Vein endothelial cell (primary cell): ENCODE data around the gene DCST2. TPM values are rescaled to one million over a fixed set of nuclear protein-coding genes. Genes with fewer than 3 reads are reported as not detected.

Source experiments
- small RNA-seq: library from RNA; depleted of rRNA; stranded (forward); fragments of <200 nt; gene quantifications from one replicate; pipeline ENCODE3, GENCODE V24; 2012
- total RNA-seq: library from RNA; depleted of rRNA; stranded (reverse); fragments of >200 nt; gene quantifications from 2 replicates; pipeline ENCODE4 v1.2.3, GENCODE V29; 2012

DCST2 gene
- total RNA-seq = not detected in 2 replicates

GRCh38 chr1:155033524-155033923 lies at the start of gene DCST2, which contains the start of gene DCST1:
Gene DCST2 (minus strand): TSS chr1:155033781. CDS start chr1:155033701, 80 bp downstream.
Gene DCST1 (plus strand): TSS chr1:155033824. CDS start chr1:155034037, 213 bp downstream.

GRCh38 chr1:155078469-155079209 lies 45.1 kb upstream of the DCST2 start, which contains the start of gene EFNA3:
Gene EFNA3 (plus strand): TSS chr1:155078837. CDS start chr1:155078942, 105 bp downstream.

GRCh38 chr1:155063550-155064110 lies 30.0 kb upstream of the DCST2 start, which contains the start of gene EFNA4:
Gene EFNA4 (plus strand): TSS chr1:155063740. CDS start chr1:155063824, 84 bp downstream.

GRCh38 chr1:155050560-155051341 lies 17.2 kb upstream of the DCST2 start, which contains the start of gene ADAM15:
Gene ADAM15 (plus strand): TSS chr1:155051316. CDS start chr1:155051387, 71 bp downstream.

GRCh38 chr1:155002464-155003226 lies 30.9 kb downstream of the DCST2 start, which contains the start of gene ZBTB7B:
Gene ZBTB7B (plus strand): TSS chr1:155002802. CDS start chr1:155014661, 11,859 bp downstream.

GRCh38 chr1:154993572-154994268 lies 39.9 kb downstream of the DCST2 start, which contains the start of gene LENEP:
Gene LENEP (plus strand): TSS chr1:154993586. CDS start chr1:154993608, 22 bp downstream.

GRCh38 chr1:154982897-154983648 lies 50.5 kb downstream of the DCST2 start, which contains the start of gene FLAD1:
Gene FLAD1 (plus strand): TSS chr1:154983344. CDS start chr1:154983695, 351 bp downstream.

GRCh38 chr1:154974102-154974807 lies 59.3 kb downstream of the DCST2 start, which contains the start of gene CKS1B:
Gene CKS1B (plus strand): TSS chr1:154974681. CDS start chr1:154974746, 65 bp downstream.

GRCh38 chr1:154970631-154971340 lies 62.8 kb downstream of the DCST2 start, which contains the start of gene SHC1:
Gene SHC1 (minus strand): TSS chr1:154970747. CDS start chr1:154970526, 221 bp downstream.

Small RNAs within 50 kb of the gene (small RNA-seq; reads per million reads assigned to genes)
- not detected for gene MIR4258

Other genes with a start within 250 kb of the DCST2 start
- 1.2 and 2.3 TPM in 2 replicates for gene KCNN3, start 163.5 kb downstream of the DCST2 start, total RNA-seq
- 5.8 and 6.5 TPM in 2 replicates for gene PMVK, start 97.1 kb downstream of the DCST2 start, total RNA-seq
- 59.8 and 75.1 TPM in 2 replicates for gene PBXIP1, start 77.7 kb downstream of the DCST2 start, total RNA-seq
- 12.0 and 12.7 TPM in 2 replicates for gene PYGO2, start 72.0 kb downstream of the DCST2 start, total RNA-seq
- 312 and 348 TPM in 2 replicates for gene SHC1, start 63.0 kb downstream of the DCST2 start, total RNA-seq
- gene CKS1B, start 59.1 kb downstream of the DCST2 start, total RNA-seq = 52.3 and 69.7 TPM in 2 replicates
- gene FLAD1, start 50.4 kb downstream of the DCST2 start, total RNA-seq = 32.7 and 35.1 TPM in 2 replicates
- gene LENEP, start 40.2 kb downstream of the DCST2 start, total RNA-seq = 0.67 and 1.3 TPM in 2 replicates
- gene ZBTB7B, start 31.0 kb downstream of the DCST2 start, total RNA-seq = 15.4 and 16.8 TPM in 2 replicates
- not detected in 2 replicates for gene DCST1, start within 50 bp of the DCST2 start, total RNA-seq
- 508 and 513 TPM in 2 replicates for gene ADAM15, start 17.5 kb upstream of the DCST2 start, total RNA-seq
- gene EFNA4, start 30.0 kb upstream of the DCST2 start, total RNA-seq = 11.7 and 12.7 TPM in 2 replicates
- gene EFNA3, start 45.1 kb upstream of the DCST2 start, total RNA-seq = 1.6 and 3.6 TPM in 2 replicates
- 84.4 and 125 TPM in 2 replicates for gene EFNA1, start 94.1 kb upstream of the DCST2 start, total RNA-seq
- gene SLC50A1, start 102.1 kb upstream of the DCST2 start, total RNA-seq = 28.1 and 31.6 TPM in 2 replicates
- gene DPM3, start 106.8 kb upstream of the DCST2 start, total RNA-seq = 42.5 and 53.3 TPM in 2 replicates
- gene KRTCAP2, start 139.5 kb upstream of the DCST2 start, total RNA-seq = 81.0 and 141 TPM in 2 replicates
- gene TRIM46, start 140.1 kb upstream of the DCST2 start, total RNA-seq = 6.9 and 12.0 TPM in 2 replicates
- gene THBS3, start 174.1 kb upstream of the DCST2 start, total RNA-seq = 15.8 and 16.7 TPM in 2 replicates
- gene MTX1, start 174.9 kb upstream of the DCST2 start, total RNA-seq = 42.1 and 44.7 TPM in 2 replicates
- gene ENTREP3, start 221.7 kb upstream of the DCST2 start, total RNA-seq = 8.2 and 9.5 TPM in 2 replicates
- gene SCAMP3, start 228.6 kb upstream of the DCST2 start, total RNA-seq = 43.1 and 51.0 TPM in 2 replicates
- 27.3 and 27.4 TPM in 2 replicates for gene CLK2, start 239.7 kb upstream of the DCST2 start, total RNA-seq
- 0.65 and 1.3 TPM in 2 replicates for gene HCN3, start 243.7 kb upstream of the DCST2 start, total RNA-seq